T-helper 2 cell (primary cell): ENCODE results near the gene KLF16.
"Not testable (repeated sequence)": the region's sequence is repeated elsewhere in the genome, so short reads cannot be mapped to it uniquely, and the experiment has no call there.

Experiments
- DNase-seq, 5 experiments: peaks; one replicate each; pipeline versions ENCODE4 v3.0.0 to v3.0.0-alpha.2; 2012 to 2022

KLF16 gene

GRCh38 chr19:1883784-1884183 is 20.4 kb upstream of the KLF16 start:
- peak in 2 of 5 experiments; percentile 39 to 41 for DNase-seq

GRCh38 chr19:1882786-1883692 is 19.7 kb upstream of the KLF16 start:
- DNase-seq: no peak

GRCh38 chr19:1882089-1882785 is 18.9 kb upstream of the KLF16 start:
- DNase-seq: peak in 3 of 5 experiments; percentile 50 to 93 (median 92)

- peak in 1 of 5 experiments; percentile 25 for DNase-seq
These were observed 18.2 kb upstream of the KLF16 start for GRCh38 chr19:1881393-1882088.

GRCh38 chr19:1880611-1881392 is 17.4 kb upstream of the KLF16 start:
- DNase-seq: no peak

GRCh38 chr19:1879982-1880381 is 16.6 kb upstream of the KLF16 start:
- DNase-seq: not testable (repeated sequence)

GRCh38 chr19:1878583-1878982 is 15.2 kb upstream of the KLF16 start:
- not testable (repeated sequence) for DNase-seq

GRCh38 chr19:1877280-1877660 is 13.9 kb upstream of the KLF16 start:
- not testable (repeated sequence) for DNase-seq

GRCh38 chr19:1876496-1877279 is 13.3 kb upstream of the KLF16 start:
- DNase-seq: not testable (repeated sequence)

- peak; percentile 75 to 95 (median 80) for DNase-seq
These were observed 12.5 kb upstream of the KLF16 start for GRCh38 chr19:1875646-1876495.

GRCh38 chr19:1875265-1875645 is 11.9 kb upstream of the KLF16 start:
- DNase-seq: not testable (repeated sequence)

- peak in 2 of 5 experiments; percentile 53 to 77 for DNase-seq
These were observed 11.3 kb upstream of the KLF16 start for GRCh38 chr19:1874554-1875185.

- DNase-seq: no peak
These were observed 10.4 kb upstream of the KLF16 start for GRCh38 chr19:1873524-1874473.

GRCh38 chr19:1872807-1873523 is 9.6 kb upstream of the KLF16 start:
- DNase-seq: no peak

- no peak for DNase-seq
These were observed 8.3 kb upstream of the KLF16 start for GRCh38 chr19:1871630-1872029.

GRCh38 chr19:1871140-1871597 is 7.8 kb upstream of the KLF16 start:
- DNase-seq: no peak

- DNase-seq: no peak
These were observed 5.6 kb upstream of the KLF16 start for GRCh38 chr19:1868971-1869370.

- no peak for DNase-seq
These were observed 4.0 kb upstream of the KLF16 start for GRCh38 chr19:1867349-1867724.
